GM06990 (cell line): ENCODE measurements around the gene OR4C45.
"Not testable (repeated sequence)": the region's sequence is repeated elsewhere in the genome, so short reads cannot be mapped to it uniquely, and the experiment has no call there.

Experiments used
- DNase-seq: peaks from one replicate; pipeline ENCODE4 v3.0.0-alpha.2; 2011; ENCODE audit not compliant: insufficient read length; ENCODE audit errors: extremely low read depth
- H3K27me3 ChIP-seq: replicated peaks from 2 replicates; pipeline ENCODE4 v1.6.0; 2011; ENCODE audit warnings: low read length; ENCODE audit not compliant: control insufficient read depth, insufficient read depth
- H3K36me3 ChIP-seq: 2 replicates; pipeline ENCODE4 v1.5.1; 2011; ENCODE audit warnings: low read length; ENCODE audit not compliant: control insufficient read depth, insufficient read depth
- H3K4me3 ChIP-seq: replicated peaks from 2 replicates; pipeline ENCODE4 v1.5.1; 2011; ENCODE audit warnings: low read depth, mild to moderate bottlenecking, control low read depth, low read length
- TF ChIP-seq, protein P1 (sequence below): IDR thresholded peaks from 2 replicates; pipeline ENCODE4 v1.5.1; 2011; ENCODE audit warnings: low read length, control low read depth, mild to moderate bottlenecking, inconsistent platforms; ENCODE audit not compliant: insufficient read depth, poor library complexity, severe bottlenecking

Gene OR4C45

DNA sequence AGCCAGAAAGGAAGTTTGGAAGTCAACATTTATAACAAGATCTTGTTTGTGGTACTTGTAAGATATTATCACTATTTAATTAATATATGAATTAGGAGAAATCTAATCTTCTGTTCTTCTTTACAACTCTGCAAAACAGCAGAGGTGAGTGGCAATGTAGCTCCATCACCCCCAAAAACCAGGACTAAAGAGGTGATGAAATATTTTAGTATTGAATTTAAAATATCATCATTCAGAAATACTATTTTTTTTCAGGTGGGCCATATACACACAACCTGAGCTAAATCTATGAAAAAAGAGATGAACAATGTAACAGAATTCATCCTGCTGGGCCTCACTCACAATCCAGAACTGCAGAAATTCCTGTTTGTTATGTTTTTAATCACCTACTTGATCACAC lies at the start of gene OR4C45:
Gene OR4C45, plus strand, starts transcription at position 301 of the 400 bp plus-strand sequence.
- TF ChIP-seq, protein P1, sequence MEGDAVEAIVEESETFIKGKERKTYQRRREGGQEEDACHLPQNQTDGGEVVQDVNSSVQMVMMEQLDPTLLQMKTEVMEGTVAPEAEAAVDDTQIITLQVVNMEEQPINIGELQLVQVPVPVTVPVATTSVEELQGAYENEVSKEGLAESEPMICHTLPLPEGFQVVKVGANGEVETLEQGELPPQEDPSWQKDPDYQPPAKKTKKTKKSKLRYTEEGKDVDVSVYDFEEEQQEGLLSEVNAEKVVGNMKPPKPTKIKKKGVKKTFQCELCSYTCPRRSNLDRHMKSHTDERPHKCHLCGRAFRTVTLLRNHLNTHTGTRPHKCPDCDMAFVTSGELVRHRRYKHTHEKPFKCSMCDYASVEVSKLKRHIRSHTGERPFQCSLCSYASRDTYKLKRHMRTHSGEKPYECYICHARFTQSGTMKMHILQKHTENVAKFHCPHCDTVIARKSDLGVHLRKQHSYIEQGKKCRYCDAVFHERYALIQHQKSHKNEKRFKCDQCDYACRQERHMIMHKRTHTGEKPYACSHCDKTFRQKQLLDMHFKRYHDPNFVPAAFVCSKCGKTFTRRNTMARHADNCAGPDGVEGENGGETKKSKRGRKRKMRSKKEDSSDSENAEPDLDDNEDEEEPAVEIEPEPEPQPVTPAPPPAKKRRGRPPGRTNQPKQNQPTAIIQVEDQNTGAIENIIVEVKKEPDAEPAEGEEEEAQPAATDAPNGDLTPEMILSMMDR: no peak
- Histone ChIP-seq H3K27me3 (no peaks in the 10 kb centered on the region), H3K4me3 (no peak within 1 kb of the TSS), H3K36me3 (no peaks in the 10 kb centered on the region)
- DNase-seq: no peak

DNA sequence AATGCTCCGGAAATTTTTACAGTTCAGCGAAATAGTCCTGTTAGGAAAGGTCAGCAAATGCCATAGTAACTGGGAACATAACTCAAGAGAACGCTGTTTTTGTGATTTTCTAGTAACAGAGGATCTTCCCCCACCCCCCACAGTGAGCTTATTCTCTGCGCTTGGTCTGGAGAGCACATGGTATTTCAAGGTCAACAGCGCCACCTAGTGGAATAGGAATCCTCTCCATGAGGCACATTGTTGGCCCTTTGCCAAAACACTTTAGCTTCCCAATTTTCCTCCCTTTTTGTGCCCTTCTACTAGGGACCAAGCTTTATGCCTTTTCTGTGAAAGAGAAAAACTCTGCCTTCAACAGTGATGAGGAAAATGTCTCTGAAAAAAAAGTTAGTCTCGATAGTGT lies 37.1 kb upstream of the OR4C45 start:
- no peak for DNase-seq
- TF ChIP-seq, protein P1: peak; percentile 53
- H3K4me3 ChIP-seq: no peak overlapping the region
- no peaks in the 10 kb centered on the region for H3K27me3 ChIP-seq
- no peaks in the 10 kb centered on the region for H3K36me3 ChIP-seq

DNA sequence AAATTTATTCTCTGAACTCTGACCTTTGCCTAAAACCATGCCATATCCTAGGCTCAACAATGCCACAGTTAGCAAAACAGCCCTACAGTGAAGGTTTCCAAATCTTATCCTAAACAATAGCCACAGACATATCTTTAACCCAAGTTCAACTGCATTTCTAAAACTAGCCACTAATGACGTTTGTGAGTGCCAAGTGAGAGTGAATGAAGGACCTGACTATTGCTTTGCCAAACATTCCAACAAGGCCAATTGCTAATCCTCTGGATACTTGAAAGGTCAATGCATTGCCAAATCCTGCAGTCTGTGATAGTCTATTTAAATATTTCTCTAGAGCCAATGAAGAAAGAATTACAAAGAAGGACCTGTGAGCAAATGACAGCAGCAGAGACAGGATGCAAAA lies 2.5 kb upstream of the OR4C45 start:
- Histone ChIP-seq H3K4me3 (no peak overlapping the region), H3K27me3 (no peaks in the 10 kb centered on the region), H3K36me3 (no peaks in the 10 kb centered on the region)
- TF ChIP-seq, protein P1: no peak
- no peak for DNase-seq

DNA sequence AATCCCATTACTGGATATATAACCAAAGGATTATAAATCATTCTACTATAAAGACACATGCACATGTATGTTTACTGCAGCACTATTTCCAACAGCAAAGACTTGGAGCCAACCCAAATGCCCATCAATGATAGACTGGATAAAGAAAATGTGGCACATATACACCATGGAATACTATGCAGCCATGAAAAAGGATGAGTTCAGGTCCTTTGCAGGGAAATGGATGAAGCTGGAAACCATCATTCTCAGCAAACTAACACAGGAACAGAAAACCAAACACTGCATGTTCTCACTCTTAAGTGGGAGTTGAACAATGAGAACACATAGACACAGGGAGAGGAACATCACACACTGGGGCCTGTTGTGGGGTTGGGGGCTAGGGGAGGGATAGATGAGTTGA lies 3.6 kb downstream of the OR4C45 start:
- DNase-seq, H3K36me3 ChIP-seq, H3K27me3 ChIP-seq, H3K4me3 ChIP-seq: not testable (repeated sequence)

DNA sequence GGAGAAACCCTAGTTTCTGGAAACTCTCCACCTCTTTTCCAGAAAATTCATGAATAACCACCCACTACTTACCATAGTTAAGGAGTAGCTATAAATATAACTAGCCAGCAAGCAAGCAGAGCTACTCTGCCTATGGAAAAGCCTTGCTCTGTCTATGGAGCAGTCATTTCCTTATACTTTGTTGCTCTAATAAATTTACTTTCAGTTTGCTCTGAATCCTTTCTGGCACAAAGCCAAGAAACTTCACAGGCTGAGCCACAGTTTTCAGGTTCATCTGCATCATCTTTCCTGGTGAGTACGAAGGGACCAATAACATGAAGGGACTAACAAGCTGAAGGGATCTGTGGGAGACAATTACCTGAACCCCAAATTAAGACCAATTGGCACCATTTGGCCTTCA lies 4.6 kb downstream of the OR4C45 start:
- Histone ChIP-seq H3K27me3 (no peaks in the 10 kb centered on the region), H3K36me3 (no peaks in the 10 kb centered on the region), H3K4me3 (no peak overlapping the region)
- DNase-seq: no peak
- TF ChIP-seq, protein P1: no peak

DNA sequence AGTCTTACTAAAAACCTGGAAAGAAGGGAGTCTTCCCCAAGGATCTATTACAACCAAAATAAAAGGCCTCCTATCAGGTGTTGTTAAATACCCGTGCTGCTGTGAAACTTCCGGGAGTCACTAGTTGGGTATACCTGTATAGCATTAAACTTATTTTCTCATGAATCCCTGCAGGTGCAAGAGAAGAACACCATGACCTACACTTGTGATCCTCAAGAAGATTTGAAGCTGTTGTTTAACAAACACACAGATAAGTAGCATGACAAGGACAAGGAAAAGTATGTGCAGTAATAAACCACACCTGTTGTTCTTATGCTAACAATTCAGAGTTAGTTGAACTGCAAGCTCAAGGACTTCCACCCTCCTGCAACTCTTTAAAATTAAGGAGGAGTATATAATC lies 12.0 kb downstream of the OR4C45 start:
- Histone ChIP-seq H3K27me3 (no peaks in the 10 kb centered on the region), H3K4me3 (no peak overlapping the region), H3K36me3 (no peaks in the 10 kb centered on the region)
- TF ChIP-seq, protein P1: no peak
- no peak for DNase-seq

DNA sequence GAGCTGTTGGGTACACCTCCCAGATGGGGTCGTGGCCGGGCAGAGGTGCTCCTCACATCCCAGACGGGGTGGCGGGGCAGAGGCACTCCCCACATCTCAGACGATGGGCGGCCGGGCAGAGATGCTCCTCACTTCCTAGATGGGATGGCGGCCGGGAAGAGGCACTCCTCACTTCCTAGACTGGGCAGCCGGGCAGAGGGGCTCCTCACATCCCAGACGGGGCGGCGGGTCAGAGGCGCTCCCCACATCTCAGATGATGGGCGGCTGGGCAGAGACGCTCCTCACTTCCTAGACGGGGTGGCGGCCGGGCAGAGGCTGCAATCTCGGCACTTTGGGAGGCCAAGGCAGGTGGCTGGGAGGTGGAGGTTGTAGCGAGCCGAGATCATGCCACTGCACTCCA lies 30.4 kb downstream of the OR4C45 start:
- H3K27me3 ChIP-seq, H3K36me3 ChIP-seq, H3K4me3 ChIP-seq, DNase-seq: not testable (repeated sequence)
